Cortex of kidney (tissue), 1 donor: ENCODE results near the gene DHRSX.
"Not testable (repeated sequence)": the region's sequence is repeated elsewhere in the genome, so short reads cannot be mapped to it uniquely, and the experiment has no call there.

Experiments used
- DNase-seq: peaks from one replicate; lab custom pipeline; 2025; lab: John Stamatoyannopoulos, UW

DHRSX gene

DNA sequence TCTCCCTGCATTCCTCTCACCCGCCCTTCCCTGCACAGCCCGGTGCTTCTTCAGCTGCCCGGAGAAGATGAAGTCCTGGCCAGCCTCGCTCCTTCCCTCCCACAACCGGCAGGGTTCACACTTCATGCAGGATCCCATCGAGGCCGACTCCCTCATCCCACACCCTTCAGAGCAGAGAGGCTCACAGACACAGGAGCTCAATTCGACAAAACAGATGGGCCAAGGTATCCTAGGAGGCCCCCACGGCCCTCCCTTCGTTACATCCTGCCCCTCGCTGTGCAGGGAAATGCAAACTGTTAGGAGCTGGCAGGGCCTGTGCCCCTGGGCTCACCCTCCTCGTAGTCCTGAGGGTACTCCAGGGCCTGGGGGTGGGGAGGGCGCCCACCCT lies 238.1 kb downstream of the DHRSX start:
- DNase-seq, result no peak

DNA sequence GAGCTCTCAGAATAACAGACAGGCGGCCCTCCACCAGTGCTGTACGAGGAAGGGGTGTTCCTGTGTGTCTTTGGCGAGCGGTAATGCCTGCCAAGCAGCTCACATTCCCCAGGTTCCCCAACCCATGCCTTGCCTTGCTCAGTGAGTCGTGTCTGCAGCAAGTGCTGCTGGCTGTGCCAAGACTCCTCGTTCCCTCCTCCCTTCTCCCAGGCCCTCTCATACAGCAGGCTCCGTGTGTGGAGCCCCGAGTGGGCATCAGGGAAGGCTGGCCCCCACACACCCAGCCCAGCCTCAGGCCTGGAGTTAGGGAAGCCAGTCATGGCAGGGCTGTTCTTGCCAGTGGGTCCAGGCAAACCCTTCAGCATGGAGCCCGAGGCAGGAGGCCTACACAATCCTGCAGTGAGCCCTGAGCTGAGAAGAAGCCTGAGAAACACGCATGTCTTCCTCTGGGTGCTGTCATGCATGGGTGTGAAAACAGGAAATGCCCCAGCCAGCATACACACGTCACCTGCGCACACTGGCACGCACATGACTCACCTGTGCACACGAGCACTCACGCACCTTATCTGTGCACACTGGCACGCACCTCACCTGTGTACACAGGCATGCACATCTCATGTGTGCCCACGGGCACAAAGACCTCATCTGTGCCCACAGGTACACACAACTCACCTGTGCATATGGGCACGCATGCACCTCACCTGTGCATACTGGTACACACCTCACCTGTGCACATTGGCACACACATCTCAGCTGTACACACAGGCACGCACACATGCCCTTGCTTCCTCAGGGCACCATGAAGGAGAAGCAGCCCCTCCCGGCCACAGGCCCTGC lies 238.7 kb downstream of the DHRSX start:
- no peak for DNase-seq

DNA sequence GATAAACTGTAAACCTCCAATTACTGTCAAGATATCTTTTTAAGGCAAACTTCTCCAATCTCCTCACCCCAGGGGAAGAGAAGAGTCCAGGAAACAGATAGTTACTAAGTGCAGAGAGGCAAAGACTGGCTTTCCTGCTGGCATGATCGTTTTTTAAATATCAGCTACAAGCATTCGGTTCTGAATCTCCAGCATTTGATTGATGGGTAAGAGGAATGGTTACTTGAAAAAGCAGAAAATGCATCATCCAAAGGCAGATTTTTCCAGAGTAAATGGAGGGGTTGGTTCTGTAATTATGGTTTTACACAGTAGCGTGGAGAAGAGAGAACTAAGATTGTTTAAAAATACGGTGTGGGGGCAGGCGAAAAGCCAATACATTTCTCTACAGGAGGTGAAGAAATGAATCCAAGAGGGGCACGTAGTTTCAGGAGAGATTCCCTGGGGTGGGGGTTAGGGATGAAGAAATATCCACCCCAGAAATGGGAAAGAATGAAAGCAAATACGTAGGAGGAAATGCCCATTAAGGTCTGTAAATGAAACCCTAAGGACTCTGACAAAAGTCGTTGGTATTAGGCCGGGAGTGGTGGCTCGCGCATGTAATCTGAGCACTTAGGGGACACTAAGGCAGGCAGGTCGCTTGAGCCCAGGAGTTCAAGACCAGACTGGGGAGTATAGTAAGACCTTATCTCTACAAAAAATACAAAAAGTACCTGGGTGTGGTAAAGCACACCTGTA lies 248.3 kb downstream of the DHRSX start:
- no peak for DNase-seq

DNA sequence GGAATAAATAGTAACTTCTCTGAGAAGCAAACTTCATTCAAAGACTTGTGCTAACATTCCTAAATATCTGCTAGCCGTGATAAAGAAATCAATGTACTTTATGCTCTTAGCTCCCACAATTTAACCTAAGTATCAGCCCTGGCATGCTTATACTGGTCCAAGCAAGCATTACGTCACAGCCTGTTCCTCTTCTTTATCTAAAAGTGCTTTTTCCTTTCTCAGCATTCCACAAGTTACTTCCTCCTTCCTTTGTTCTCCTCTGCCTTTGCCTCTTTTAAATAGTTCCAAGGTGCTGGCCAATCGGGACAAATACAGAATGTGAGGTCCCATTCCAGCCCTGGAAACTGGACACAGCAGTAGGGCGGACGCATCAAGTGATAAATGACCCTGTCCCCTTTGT lies 249.6 kb downstream of the DHRSX start:
- no peak for DNase-seq

DNA sequence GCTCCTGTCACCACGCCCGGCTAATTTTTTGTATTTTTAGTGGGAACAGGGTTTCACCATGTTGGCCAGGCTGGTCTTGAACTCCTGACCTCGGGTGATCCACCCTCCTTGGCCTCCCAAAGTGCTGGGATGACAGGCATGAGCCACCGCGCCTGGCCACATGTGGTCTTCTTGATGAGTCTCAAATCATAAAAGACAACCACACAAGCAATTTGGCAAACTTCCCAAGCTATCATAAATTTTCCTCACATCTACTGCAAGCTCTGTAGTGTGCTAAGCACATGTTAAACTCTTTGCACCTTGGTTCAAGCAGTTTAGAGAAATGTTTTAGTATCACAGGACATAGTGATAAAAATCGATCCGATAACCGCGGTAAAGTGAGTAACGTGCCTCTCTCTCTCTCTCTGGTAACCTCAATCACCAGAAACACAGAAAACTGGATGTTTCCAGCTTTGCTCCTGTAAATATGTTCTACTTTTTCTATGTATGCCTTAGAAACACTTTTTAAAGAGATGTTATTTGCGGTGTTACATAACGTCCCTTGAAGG lies 256.8 kb downstream of the DHRSX start:
- no peak for DNase-seq

DNA sequence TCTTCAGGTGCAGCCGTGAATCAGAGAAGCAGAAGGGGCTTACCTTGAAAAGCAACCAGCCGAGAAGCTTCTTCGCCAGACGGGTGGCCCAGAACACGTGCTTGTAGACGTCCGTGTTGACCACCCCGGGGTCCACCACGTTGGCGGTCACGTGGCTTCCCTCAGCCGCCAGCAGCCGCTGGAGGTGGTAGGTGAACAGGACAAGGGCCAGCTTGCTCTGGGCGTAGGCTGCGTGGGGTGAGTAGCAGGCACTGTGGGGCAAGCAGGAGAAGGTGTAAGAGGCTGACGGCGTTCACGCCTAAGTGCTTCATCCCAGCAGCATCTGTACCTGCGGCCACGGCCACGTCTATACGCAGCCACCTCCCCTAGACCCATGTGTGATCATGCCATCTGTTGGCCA lies 257.8 kb downstream of the DHRSX start:
- no peak for DNase-seq

DNA sequence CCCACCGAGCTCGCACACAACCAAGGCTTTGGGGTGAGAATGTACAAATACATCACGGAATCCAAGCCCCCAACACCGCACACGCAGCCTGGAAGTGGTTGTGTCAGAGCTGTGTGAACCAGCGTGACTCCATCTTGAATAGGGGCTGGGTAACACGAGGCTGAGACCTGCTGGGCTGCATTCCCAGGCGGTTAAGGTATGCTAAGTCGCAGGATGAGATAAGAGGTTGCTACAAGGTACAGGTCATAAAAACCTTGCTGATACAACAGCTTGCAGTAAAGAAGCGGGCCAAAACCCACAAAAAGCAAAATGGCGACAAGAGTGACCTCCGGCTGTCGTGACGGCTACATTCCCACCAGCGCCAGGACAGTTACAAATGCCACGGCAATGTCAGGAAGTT lies 258.4 kb downstream of the DHRSX start:
- DNase-seq, result no peak

DNA sequence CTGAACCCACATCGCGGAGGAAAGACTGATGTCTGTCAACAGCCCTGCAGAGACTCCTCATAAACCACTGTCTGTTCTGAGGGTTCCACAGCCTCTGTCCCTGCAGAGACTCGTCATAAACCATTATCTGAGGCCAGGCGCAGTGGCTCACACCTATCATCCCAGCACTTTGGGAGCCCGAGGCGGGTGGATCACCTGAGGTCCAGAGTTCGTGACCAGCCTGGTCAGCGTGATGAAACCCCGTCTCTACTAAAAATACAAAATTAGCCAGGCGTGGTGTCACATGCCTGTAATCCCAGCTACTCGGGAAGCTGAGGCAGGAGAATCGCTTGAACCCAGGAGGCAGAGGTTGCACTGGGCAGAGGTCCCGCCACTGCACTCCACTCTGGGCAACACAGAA lies 259.3 kb downstream of the DHRSX start:
- DNase-seq, result not testable (repeated sequence)

DNA sequence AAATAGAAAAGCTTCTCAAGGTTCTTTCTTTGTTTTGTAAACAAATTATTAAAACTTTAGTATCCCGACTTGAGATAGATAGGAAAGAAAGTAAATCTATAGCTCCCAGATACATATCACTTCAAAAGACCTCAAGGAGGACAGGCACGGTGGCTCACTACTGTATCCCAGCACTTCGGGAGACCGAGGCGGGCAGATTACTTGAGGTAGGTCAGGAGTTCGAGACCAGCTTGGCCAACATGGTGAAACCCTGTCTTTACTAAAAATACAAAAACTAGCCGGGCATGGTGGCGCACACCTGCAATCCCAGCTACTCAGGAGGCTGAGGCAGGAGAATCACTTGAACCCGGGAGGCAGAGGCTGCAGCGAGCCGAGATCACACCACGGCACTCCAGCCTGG lies 260.0 kb downstream of the DHRSX start:
- DNase-seq, result not testable (repeated sequence)

DNA sequence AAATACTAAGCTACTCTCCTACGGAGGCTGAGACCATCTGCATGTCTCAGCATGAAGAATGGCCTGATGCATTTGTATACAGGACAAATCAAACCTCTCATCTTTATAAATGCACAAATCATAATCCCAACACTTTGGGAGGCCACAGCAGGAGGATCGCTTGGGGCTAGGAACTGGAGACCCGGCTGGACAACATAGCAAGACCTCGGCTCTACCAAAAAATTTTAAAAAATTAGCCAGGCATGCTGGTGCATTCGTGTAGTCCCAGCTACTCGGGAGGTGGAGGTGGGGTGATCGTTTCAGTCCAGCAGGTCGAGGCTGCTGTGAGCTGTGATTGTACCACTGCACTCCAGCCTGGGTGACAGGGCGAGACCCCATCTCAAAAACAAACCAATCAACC lies 262.8 kb downstream of the DHRSX start:
- no peak for DNase-seq

DNA sequence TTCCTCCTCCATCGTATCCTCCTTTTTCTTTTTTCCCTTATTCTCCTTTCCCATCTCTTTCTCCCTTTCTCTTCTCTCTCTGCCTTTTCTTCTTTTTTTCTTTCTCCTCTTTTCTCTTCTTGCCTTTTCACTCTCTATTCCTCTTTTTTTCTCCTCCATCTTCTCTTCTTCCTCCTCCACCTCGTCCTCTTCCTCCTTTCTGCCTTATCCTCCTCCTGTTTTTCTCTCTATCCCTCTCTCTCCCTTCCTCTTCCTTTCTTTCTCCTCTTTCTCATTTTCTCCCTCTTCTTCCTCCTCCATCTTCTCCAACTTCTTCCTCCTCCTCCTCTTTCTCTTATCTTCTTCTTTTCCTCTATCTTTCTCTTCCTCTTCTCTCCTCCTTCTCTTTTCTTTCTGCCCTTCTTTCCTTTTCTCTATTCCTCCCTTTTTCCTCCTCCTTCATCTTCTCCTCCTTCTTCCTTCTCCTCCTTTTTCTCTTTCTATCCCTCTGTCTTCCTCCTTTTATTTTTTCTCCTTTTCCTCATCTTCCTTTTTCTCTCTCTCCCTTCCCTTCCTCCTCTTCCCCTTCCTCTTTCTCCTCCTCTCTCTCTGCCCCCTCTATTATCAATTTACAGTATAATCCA lies 269.1 kb downstream of the DHRSX start:
- DNase-seq, result no peak

DNA sequence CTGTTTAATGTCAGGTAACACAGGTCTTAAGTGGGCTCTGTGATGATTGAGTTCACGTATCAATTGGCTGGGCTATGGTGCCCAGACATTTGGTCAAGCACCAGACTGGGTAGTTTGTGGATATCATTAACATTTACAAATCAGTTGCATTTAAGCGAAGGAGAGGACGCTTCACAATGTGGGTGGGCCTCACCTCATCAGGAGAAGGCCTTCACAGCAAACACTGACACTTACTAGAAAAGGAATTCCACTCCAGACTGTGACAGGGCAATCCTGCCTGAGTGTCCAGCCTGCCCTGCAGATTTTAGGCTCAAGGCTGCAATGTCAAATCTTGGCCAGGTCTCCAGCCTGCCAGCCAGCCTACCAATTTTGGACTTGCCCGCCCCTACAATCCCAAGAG lies 270.3 kb downstream of the DHRSX start:
- no peak for DNase-seq

DNA sequence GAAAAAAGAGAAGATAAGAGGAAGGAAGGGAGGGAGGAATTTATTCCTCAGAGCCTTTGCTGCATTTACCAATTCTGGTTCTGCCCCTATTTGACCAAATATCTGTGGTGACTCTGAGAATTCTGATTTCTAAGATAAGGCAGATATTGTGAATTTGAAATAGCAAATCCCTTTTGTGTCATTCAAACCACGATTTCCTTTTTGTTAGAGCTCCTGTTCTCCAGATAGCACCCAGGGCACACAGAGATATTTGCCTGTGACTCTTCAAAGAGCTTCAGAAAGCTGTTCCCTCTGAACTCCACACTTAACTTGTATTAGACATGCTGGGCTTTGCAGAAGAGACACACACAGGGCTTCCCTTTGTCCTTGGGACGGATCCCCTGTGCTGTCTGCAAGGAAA lies 272.2 kb downstream of the DHRSX start:
- no peak for DNase-seq

DNA sequence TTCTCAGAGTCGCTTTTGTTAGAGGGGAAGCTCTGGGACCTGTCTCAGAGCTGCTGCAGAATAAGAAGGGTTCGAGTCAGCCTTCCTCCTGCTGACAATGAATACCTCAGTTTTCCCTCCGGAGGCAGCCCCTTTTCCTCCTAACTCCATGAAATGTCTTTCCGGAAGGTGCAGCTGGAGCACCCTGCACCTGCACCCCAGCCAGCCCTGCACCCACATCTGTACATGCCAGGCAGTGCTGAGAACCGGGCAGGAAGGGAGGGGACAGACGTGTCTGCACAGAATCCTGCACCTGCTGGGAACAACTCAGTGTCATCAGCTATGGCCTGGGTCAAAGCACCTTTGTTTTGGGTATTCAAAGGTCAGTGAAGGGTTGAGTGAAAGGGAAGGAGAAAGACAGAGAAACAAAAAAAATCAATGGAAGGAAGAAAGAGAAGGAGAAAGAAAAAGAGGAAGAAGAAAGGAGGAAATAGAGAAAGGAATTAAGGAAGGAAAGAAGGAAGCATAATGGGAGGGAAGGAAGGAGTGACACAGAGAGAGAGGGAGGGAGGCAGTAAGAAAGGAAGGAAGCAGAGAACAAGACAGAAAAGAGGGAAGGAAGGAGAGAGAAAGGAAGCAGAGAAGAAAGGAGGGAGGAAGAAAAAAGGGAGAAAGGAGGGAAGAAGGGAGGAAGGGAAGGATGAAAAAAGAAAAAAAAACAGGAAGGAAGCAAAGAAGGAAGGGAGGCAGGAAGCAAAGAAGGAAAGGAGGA lies 273.7 kb downstream of the DHRSX start:
- DNase-seq, result no peak

DNA sequence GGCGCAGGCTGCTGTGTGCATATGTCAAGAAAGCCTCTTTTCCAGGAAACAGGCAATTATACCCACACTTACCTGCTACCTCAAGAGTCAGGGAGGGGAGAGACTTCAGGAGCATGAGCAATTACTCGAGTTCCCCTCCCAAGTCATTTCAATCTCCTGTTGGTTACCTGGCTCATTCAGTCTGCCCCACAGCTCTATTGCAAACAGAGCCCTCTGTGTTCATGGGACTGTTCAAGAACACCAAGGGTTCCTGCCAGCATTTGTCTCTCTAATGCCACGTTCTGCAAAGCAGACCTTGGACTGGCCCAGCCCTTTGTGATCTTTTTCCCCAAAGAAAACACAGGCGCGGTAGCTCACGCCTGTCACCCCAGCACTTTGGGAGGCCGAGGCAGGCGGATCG lies 274.6 kb downstream of the DHRSX start:
- DNase-seq, result no peak

DNA sequence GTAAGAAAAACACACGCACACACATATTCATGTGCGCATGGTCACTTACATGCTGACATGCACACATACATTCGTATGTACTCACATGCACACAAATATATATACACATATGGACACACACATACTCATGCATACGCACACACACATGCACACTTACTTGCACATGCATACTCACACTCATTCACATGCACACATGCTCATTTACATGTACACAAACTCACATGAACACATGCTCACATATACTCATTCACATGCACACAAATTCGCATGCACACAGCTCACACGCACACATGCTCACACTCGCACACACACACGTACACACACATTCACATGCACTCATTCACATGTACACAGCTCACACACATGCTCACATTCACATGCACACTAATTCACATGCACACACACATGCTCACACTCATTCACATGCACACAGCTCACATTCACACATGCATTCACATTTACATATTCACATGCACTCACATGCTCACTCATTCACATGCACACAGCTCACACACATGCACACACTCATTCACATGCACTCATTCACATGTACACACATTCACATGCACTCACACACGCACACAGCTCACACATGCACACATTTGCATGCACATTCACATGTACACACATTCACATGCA lies 276.1 kb downstream of the DHRSX start:
- DNase-seq, result no peak

DNA sequence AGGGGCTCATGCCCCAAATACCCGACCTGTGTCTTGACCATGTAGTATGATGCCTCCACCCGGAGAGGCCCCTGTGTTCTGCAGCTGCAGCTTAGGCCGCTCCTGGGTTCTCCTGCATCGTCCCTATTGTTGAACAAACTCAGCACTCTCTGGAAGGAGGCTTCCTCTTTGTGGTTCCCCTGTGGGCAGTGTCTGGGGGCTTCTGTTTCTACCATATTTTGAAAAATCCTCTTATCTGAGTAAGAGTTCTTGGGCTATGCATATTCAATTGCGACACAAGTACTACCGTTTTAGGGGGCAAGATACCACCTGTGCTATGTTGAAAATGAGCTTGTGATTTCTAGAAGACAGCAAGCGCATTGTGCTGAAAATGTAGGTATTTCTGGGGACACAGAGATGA lies 276.6 kb downstream of the DHRSX start:
- no peak for DNase-seq

DNA sequence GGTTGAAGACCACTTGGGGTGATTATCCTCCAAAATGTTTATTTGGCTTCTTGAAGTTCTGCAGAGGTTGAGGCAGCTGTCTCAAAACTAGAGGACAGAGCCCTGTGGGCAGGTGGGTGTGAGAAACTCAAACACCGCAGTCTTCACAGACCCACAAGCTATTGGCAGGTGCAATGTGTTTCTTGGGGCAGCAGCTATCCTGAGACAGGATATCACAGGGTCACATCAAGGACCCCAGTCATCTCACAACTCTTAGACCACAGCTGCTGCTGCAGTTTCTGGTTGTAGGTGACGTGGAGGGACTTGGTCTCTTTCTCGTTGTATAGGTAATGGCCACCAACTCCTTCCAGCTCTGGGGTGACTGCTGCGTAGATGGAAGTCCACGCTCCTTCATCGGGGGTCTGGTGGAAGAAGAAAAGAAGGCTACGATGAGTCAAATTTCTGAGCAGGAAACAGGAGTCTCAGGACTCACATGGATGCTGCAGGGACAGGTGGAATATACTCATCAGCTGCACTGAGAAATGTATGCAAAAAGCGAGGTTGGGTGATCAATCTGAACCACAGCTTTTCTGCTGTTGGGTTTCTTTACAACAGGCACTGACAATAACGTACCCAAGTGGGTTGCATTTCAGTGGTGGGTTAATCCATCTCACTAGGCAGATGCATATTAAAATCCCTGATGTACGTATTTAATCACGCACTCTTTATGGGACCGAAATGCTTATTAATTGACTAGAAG lies 279.8 kb downstream of the DHRSX start:
- no peak for DNase-seq

DNA sequence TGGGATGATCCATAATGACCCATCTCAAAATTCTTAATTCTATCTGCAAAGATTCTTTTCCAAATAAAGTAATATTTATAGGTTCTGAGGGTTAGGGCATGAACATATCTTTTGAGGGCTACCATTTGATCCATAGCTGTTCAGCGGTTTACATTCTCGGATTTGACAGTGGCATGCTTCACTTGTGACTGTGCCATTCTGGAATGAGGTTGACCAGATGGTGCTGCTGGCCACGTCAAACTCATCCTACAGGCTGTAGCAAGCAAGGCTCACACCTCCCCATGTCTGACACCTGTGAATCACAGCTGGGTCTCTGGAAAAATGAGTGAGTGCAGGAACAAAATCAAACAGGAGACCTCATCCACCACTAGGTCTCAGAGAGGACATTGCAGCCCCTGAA lies 280.5 kb downstream of the DHRSX start:
- no peak for DNase-seq

DNA sequence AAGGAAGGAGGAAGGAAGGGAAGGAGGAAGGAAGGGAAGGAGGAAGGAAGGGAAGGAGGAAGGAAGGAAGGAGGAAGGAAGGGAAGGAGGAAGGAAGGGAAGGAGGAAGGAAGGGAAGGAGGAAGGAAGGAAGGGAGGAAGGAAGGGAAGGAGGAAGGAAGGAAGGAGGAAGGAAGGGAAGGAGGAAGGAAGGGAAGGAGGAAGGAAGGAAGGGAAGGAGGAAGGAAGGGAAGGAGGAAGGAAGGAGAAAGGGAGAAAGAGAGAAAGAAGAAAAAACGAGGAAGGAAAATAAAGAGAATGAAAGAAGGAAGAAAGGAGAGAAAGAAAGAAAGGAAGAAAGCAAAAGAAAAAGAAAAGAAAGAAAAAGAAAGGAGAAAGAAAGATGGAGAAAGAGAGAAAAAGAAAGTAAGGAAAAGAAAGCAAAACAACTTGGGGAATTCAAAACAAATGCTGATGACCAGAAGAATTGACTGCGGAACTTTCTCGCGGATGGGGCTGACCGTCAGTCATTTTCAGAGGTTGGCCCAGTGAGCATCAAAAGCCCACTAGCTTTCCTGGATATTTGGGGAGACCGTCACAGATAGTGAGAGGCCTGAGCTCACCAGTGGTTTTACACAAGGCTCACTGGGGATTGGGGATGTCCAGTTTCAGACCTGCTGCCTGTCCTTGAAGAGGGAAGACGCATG lies 286.5 kb downstream of the DHRSX start:
- not testable (repeated sequence) for DNase-seq
